PC-9 (cell line): ENCODE data around the gene GABRB1.

Experiments used
- EZH2 ChIP-seq: fragments of 200-600 bp; sonication (generic); IDR thresholded peaks from 2 replicates; pipeline ENCODE4 v1.8.0; 2017; ENCODE audit warnings: antibody characterized with exemption, low read depth
- TF ChIP-seq, protein P1 (sequence below): fragments of 200-600 bp; sonication (generic); conservative IDR thresholded peaks from 2 replicates; pipeline ENCODE4 v1.6.1; 2017; ENCODE audit warnings: mixed run types, antibody characterized with exemption, mild to moderate bottlenecking, moderate library complexity

GRCh38 chr4:47135210-47135609 is 103.8 kb downstream of the GABRB1 start:
- TF ChIP-seq, protein P1, sequence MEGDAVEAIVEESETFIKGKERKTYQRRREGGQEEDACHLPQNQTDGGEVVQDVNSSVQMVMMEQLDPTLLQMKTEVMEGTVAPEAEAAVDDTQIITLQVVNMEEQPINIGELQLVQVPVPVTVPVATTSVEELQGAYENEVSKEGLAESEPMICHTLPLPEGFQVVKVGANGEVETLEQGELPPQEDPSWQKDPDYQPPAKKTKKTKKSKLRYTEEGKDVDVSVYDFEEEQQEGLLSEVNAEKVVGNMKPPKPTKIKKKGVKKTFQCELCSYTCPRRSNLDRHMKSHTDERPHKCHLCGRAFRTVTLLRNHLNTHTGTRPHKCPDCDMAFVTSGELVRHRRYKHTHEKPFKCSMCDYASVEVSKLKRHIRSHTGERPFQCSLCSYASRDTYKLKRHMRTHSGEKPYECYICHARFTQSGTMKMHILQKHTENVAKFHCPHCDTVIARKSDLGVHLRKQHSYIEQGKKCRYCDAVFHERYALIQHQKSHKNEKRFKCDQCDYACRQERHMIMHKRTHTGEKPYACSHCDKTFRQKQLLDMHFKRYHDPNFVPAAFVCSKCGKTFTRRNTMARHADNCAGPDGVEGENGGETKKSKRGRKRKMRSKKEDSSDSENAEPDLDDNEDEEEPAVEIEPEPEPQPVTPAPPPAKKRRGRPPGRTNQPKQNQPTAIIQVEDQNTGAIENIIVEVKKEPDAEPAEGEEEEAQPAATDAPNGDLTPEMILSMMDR, result no peak
- no peak for TF ChIP-seq EZH2
